Stimulated activated CD4-positive, alpha-beta T cell treated with anti-CD3 and anti-CD28 coated beads, Interleukin-1b, Interleukin-23, amount 100 ng/mL, for 48 hours (primary cell): ENCODE measurements around the gene ADAD2.

ENCODE experiments used
- DNase-seq: peaks from one replicate; pipeline ENCODE4 v3.0.0-alpha.2; 2020

Gene ADAD2

DNA sequence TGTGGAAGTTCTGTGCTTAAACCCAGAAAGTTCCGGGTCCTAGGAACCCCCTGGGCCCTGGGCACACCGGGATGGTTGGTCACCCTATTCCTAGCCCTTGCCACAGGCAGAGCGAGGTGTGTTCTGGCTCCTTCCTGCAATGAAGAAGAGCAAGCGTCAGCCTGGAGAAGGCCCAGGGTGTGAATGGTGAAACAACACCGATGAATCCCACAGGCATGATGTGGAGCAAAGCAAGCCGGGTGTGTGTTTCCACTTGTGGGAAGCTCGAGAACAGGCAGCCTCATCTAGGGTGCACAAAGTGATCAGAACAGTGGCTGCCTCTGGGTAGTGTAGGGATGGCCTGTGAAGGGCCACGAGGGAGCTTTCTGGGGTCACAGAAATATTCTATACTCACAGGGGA is 35.1 kb downstream of the ADAD2 start:
- DNase-seq, result no peak

GRCh38 chr16:84227548-84227947 is 36.6 kb downstream of the ADAD2 start:
- no peak for DNase-seq

DNA sequence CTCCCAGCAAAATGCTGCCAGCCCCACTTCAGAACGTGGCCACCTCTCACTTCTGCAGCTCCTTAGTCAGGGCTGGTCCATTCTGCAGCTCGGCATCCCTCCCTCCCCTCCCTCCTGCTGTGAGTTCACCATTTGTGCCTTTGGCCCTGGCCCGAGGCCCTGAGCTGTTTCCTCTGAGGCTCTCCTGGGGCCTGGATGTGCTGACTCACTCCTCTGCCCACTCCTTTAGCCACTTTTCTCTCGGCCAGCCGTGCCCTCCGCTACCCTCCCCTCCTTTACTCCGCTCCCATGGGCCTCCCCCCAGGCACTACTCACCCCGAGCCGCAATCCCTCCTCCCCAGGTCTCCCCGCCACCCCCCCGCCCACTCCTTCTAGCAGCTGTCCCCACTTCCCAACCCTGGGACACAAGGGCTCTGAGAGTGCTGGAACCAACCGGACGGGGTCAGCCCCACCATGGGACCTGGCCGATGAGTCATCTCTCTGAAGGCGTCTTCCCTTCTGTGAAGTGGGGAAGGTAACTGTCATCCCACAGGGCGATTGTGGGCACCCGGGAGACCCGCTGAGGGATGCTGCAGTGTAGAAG is 37.4 kb downstream of the ADAD2 start:
- no peak for DNase-seq

DNA sequence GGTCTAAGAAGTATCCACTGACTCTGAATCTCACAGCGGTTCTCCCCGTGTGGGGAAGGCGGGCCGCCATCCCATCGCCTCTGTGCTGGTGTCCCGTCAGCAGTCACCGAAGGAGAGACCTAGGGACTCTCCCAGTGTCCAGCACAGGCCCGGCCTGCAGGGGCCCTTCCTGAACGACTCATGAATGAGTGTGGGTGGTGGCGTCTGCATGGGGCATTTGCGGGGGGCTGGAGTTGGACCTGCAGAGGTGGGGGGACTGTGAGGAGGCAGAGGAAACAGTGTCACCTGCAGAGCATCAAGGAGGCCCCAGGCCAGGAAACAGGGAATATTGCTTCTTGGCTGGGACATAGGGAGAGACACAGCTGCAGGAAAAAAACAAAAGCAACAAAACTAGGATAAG is 38.5 kb downstream of the ADAD2 start:
- DNase-seq, result no peak

GRCh38 chr16:84232060-84232459 is 41.1 kb downstream of the ADAD2 start:
- no peak for DNase-seq

- DNase-seq, result no peak
Measured at GRCh38 chr16:84232969-84233368, 42.0 kb downstream of the ADAD2 start.

GRCh38 chr16:84233748-84234147 is 42.8 kb downstream of the ADAD2 start:
- DNase-seq, result no peak

GRCh38 chr16:84234321-84235241 is 43.6 kb downstream of the ADAD2 start:
- DNase-seq, result no peak

DNA sequence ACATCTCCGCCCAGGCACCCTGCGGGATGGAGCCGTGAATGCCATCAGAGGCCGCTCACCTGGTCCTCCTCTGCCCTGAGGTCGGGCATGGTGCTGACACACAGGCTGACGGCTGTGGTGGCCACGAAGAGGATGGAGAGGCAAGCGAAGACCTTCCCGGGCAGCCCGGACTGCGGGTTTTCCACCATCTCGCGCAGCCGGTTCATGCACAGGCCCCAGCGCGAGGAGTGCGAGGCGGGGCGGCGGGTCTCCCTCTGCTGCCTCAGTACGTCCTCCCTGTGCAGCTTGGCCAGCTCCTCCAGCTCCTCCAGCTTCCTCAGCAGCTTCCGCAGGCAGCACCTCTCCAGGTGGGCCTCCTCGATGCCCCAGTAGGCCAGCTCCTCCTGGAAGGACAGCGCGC is 45.7 kb downstream of the ADAD2 start:
- no peak for DNase-seq

DNA sequence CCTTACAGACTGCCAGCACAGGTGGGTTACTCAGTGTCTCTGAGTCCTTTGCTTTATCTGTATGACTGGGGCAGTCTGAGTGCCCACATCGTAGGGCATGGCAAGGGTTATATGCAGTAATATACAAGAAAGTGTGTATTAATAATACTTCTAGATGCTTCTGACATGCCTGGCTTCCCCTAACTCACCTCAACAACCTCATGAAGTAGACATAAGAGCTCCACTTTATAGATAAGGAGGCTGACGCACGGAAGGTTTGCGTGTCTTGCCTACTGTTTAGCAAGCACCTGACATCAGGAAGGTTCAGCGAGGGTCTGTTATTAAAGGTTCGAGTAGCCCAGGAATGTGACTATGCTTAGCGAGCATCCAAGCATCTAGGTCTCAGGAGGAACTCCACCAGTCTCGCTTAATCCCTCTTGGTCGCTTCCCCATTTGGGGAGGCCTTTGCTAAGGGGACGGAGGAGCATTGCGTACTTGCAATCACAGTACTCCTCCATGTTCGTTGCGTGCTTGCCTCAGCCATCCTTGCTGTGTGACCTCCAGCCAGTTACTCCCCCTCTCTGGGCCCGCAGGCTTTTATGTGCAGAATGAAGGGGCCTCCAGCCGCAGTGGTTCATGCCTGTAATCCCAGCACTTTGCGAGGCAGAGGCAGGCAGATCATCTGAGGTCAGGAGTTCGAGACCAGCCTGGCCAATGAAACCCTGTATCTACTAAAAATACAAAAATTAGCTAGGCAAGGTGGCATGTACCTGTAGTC is 47.2 kb downstream of the ADAD2 start:
- no peak for DNase-seq

- DNase-seq, result no peak
Measured at GRCh38 chr16:84239141-84239769, 48.3 kb downstream of the ADAD2 start.

GRCh38 chr16:84239909-84240308 is 49.0 kb downstream of the ADAD2 start, which contains the start of gene KCNG4:
KCNG4 (minus strand) TSS chr16:84240012; CDS start chr16:84237485, 2,527 bp downstream.
- DNase-seq, result no peak

GRCh38 chr16:84240455-84240854 is 49.5 kb downstream of the ADAD2 start:
- no peak for DNase-seq

GRCh38 chr16:84241778-84242177 is 50.8 kb downstream of the ADAD2 start:
- DNase-seq, result no peak

- no peak for DNase-seq
Measured at GRCh38 chr16:84242839-84243238, 51.9 kb downstream of the ADAD2 start.

- no peak for DNase-seq
Measured at GRCh38 chr16:84243732-84244131, 52.8 kb downstream of the ADAD2 start.

GRCh38 chr16:84244728-84245127 is 53.8 kb downstream of the ADAD2 start:
- no peak for DNase-seq

- no peak for DNase-seq
Measured at GRCh38 chr16:84245956-84246678, 55.2 kb downstream of the ADAD2 start.

DNA sequence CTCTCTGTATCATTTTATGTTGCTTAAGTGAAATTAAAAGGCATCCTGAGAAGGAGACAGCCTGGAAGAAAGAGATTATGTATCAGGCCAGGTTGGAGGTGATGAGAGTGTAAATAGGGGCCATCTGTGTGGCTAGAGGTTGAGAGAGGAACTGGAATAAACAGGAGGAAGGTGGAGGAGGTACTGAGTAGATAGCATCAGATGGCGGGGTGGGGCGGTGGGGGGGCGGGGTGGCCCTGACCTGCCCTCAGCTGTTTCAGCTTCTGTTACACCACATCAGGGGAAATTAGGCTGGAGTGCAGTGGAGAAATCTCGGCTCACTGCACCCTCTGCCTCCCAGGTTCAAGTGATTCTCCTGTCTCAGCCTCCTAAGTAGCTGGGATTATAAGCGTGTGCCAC is 55.7 kb downstream of the ADAD2 start:
- DNase-seq, result no peak
